Kidney (tissue), 14 donors: Measurements from ENCODE around the gene RETSAT. TPM values are rescaled to one million over a fixed set of nuclear protein-coding genes. Genes with fewer than 3 reads are reported as not detected.
"Not testable (repeated sequence)": the region's sequence is repeated elsewhere in the genome, so short reads cannot be mapped to it uniquely, and the experiment has no call there.

Source experiments
- DNase-seq, 5 donors: peaks; one replicate each; pipeline ENCODE4 v3.0.0-alpha.2; 2013 to 2020
- FAIRE-seq: peaks from 2 replicates; lab custom pipeline; 2012; peaks lifted over from hg19 to GRCh38; lab: Jason Lieb, UNC
- H3K27ac ChIP-seq, 2 donors: one replicate each; pipeline ENCODE4 v1.7.0; 2013; ENCODE audit warnings: low read depth in 2 of 2, low read length in 2 of 2, inconsistent platforms in 1 of 2
- H3K27me3 ChIP-seq: one replicate; pipeline ENCODE4 v1.7.1; 2013; ENCODE audit warnings: low read length, inconsistent platforms; ENCODE audit not compliant: control insufficient read depth, insufficient read depth
- H3K36me3 ChIP-seq, 3 donors: one replicate each; pipeline versions ENCODE4 v1.7.0 to v1.7.1; 2013; ENCODE audit warnings: low read length in 3 of 3, control low read depth in 1 of 3, inconsistent platforms in 1 of 3; ENCODE audit not compliant: insufficient read depth in 3 of 3, control insufficient read depth in 2 of 3
- H3K4me1 ChIP-seq, 3 donors: one replicate each; pipeline versions ENCODE4 v1.7.0 to v1.7.1; 2013; ENCODE audit warnings: low read length in 3 of 3, inconsistent platforms in 1 of 3, low read depth in 1 of 3; ENCODE audit not compliant: control insufficient read depth in 2 of 3, insufficient read depth in 2 of 3
- H3K4me3 ChIP-seq, 3 donors: one replicate each; pipeline versions ENCODE4 v1.7.0 to v1.8.1; 2013; ENCODE audit warnings: low read length in 3 of 3, control low read depth in 1 of 3, inconsistent platforms in 1 of 3
- H3K9ac ChIP-seq, 3 donors: one replicate each; pipeline versions ENCODE4 v1.7.0 to v1.7.1; 2013; ENCODE audit warnings: low read length in 3 of 3, control low read depth in 1 of 3, inconsistent platforms in 1 of 3
- H3K9me3 ChIP-seq, 3 donors: one replicate each; pipeline versions ENCODE4 v1.7.0 to v1.7.1; 2013; ENCODE audit warnings: low read length in 3 of 3, control low read depth in 1 of 3, inconsistent platforms in 1 of 3; ENCODE audit not compliant: control insufficient read depth in 2 of 3, insufficient read depth in 1 of 3
- CTCF ChIP-seq: IDR thresholded peaks from 3 replicates; pipeline ENCODE4 v1.5.1; 2012; ENCODE audit warnings: mild to moderate bottlenecking, moderate library complexity, borderline replicate concordance; ENCODE audit not compliant: insufficient read depth; ENCODE audit errors: extremely low read depth
- intact Hi-C: fragments of 100-400 bp; cut with DNase I; formaldehyde crosslinking; loops from one replicate; pipeline ENCODE4 v1.11.1; 2022
- polyA plus RNA-seq: library from polyadenylated mRNA; stranded (reverse); fragments of 350-450 nt; fragmentation: Illumina TruSeq; extraction: RNeasy Lipid Tissue Mini Kit (QIAGEN cat#74804); gene quantifications from one replicate; pipeline ENCODE4 v1.2.3, GENCODE V29; 2014; ENCODE audit warnings: low read depth, low replicate concordance; ENCODE audit not compliant: insufficient read depth
- total RNA-seq: library from RNA; stranded (reverse); fragmentation: NEBNext Ultra II Directional; extraction: Animal tissue kit (Norgen Biotek cat#: 25700); gene quantifications from one replicate; pipeline ENCODE4 v1.2.1, GENCODE V29; 2021
- donor health status: control.
- donor health status: control.
- donor health status: control.
- donor health status: control.
- donor health status: control.
- donor health status: DM: yes; HTN: yes; CAD: no.
- donor health status: Normal renal cell carcinoma (clear cell type).

The RETSAT gene
- total and polyA plus RNA-seq, 2 donors from 2014 or later: 42.9 to 53.9 TPM

GRCh38 chr2:85347599-85347998 is 6.7 kb downstream of the RETSAT start:
- FAIRE-seq: no peak
- TF ChIP-seq CTCF: no peak
- H3K4me3 ChIP-seq: no peak overlapping the region
- no peaks in the 10 kb centered on the region for H3K4me1 ChIP-seq
- H3K27ac ChIP-seq: no peak overlapping the region
- peaks cover 0 to 37% (median 25%) of the 10 kb centered on the region in 3 donors for H3K36me3 ChIP-seq
- H3K9me3 ChIP-seq: no peaks in the 10 kb centered on the region
- H3K27me3 ChIP-seq: no peaks in the 10 kb centered on the region
- no peak overlapping the region for H3K9ac ChIP-seq
- DNase-seq: no peak
- intact Hi-C loops: no loop called here

GRCh38 chr2:85344356-85344954 is 9.9 kb downstream of the RETSAT start:
- no peaks in the 10 kb centered on the region for H3K9me3 ChIP-seq
- H3K27me3 ChIP-seq: no peaks in the 10 kb centered on the region
- no peak for TF ChIP-seq CTCF
- H3K4me3 ChIP-seq: no peak overlapping the region
- intact Hi-C loops: no loop called here
- H3K9ac ChIP-seq: no peak overlapping the region
- peaks cover 0 to 16% (median 14%) of the 10 kb centered on the region in 3 donors for H3K36me3 ChIP-seq
- DNase-seq (no peak), FAIRE-seq (no peak)
- H3K27ac ChIP-seq: no peak overlapping the region
- H3K4me1 ChIP-seq: no peaks in the 10 kb centered on the region

GRCh38 chr2:85343207-85343895 is 11.0 kb downstream of the RETSAT start:
- H3K9me3 ChIP-seq, H3K27ac ChIP-seq, H3K4me3 ChIP-seq, H3K9ac ChIP-seq, DNase-seq, intact Hi-C loops, H3K27me3 ChIP-seq, H3K4me1 ChIP-seq, FAIRE-seq: not testable (repeated sequence)
- H3K36me3 ChIP-seq: peaks cover 0 to 14% (median 13%) of the 10 kb centered on the region in 3 donors

GRCh38 chr2:85342156-85342555 is 12.2 kb downstream of the RETSAT start:
- DNase-seq (no peak), FAIRE-seq (no peak)
- no peak overlapping the region for H3K4me3 ChIP-seq
- H3K27ac ChIP-seq: no peak overlapping the region
- H3K27me3 ChIP-seq: no peaks in the 10 kb centered on the region
- no peak for TF ChIP-seq CTCF
- no peak overlapping the region for H3K9ac ChIP-seq
- peaks cover 0 to 14% (median 7%) of the 10 kb centered on the region in 3 donors for H3K36me3 ChIP-seq
- H3K4me1 ChIP-seq: no peaks in the 10 kb centered on the region
- no peaks in the 10 kb centered on the region for H3K9me3 ChIP-seq
- intact Hi-C loops: no loop called here
